HG03460 (cell line): ENCODE measurements around the gene RFX7.
A peak's percentile ranks its signal among the peaks of the same experiment; 100 is the strongest.

Experiments
- ATAC-seq: cut with Tn5 transposase; IDR thresholded peaks from one replicate; pipeline ENCODE4 v1.9.1; 2021; ENCODE audit not compliant: unreplicated experiment

The RFX7 gene

GRCh38 chr15:56244038-56244810, 545 bp upstream of the RFX7 start:
- no peak for ATAC-seq

DNA sequence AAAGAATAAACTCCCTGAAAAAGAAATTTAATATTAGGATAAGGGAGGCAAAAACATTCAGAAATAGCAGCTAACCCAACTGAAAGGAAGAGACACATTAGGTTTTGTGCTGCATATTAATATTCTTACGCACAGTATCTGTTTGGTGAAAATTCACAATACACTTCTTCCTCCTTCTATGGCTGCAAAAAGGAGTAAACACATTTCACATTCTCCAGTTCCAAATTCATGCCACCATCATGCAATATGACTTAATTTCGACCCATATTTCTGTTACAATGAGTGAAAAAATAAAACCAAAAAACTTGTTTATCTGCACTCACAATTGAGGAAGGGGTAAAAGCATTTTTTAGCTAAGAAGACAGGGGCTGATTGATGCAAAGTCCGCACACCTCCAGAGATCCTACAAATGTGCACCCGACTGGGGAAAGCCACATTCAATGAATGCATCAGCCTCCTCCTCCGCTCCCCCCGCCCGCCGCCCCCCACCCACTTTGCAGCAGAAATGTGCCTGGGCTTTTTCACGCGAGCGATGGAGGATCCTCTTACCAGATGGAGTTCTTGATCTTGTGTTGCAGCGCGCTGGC, 1.0 kb downstream of the RFX7 start:
- no peak for ATAC-seq

DNA sequence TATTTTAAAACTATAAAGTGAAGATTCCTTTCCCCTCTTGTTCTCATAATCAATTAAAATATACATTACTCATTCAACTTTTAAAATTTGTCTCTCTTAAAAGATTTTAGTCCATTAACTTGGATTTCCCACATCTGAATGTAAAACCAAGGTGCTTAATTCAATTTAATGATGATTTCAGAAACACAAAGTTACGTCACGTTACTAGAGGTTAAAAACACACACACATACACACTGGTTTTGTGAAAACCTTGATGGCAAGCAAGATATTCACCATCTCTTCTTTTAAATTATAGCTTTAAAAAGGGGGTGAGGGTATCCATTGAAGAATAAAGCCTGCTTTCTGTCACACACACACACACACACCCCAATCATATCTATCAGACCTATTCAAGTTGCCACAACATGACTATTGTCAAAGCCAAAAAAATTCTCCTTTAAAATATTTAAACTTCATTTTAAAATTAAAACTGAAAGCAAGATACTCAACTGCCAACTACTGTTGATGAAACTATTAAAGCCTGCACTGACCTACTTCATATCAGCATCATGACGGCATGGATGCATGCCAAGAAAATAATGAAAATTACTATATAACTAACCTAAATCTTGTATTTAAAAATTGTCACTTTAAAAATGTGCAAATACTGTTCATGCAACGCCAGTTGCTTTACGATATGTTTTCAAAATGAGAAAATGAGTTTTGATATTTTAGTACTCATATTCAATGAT, 2.1 kb downstream of the RFX7 start:
- ATAC-seq, result no peak

DNA sequence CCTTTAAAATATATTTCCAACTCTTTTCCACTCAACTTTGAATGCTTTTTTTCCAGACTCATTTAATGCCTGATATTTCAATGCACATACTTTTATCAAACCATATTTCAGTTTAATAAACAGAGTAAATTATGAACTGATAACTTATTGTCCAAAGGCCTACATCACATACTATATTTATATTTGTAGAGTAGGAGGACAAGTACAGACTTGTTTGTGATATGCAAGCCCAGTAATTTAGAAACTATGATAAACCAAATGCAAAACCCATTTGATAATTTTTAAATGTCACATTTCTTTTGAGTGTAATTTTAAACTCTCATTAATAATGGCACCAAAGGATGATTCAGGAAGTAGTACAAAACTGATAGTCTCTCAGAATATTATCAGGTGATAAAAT, 3.3 kb downstream of the RFX7 start:
- ATAC-seq, result no peak

GRCh38 chr15:56236197-56236596, 7.5 kb downstream of the RFX7 start:
- no peak for ATAC-seq

DNA sequence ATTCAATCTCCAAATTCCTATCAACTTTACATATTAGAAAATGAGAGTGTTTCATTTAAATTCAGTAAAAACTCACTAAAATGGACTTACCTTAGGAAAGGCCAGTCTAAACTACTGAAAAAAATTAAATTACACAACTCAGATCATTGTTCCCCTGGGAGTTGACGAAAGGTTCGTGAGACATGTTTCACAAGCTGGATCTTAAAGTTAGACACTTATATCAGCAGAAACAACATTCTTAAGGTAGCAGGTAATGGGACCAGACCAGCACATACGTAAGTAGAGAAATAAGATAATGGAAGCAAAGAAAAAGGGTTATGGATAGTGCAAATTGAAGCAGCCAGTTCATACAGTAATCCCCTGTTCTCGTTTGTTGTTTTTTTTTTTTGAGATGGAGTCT, 8.9 kb downstream of the RFX7 start:
- ATAC-seq, result no peak

GRCh38 chr15:56233549-56233948, 10.1 kb downstream of the RFX7 start:
- ATAC-seq, result no peak

GRCh38 chr15:56232058-56232457, 11.6 kb downstream of the RFX7 start:
- ATAC-seq, result no peak

DNA sequence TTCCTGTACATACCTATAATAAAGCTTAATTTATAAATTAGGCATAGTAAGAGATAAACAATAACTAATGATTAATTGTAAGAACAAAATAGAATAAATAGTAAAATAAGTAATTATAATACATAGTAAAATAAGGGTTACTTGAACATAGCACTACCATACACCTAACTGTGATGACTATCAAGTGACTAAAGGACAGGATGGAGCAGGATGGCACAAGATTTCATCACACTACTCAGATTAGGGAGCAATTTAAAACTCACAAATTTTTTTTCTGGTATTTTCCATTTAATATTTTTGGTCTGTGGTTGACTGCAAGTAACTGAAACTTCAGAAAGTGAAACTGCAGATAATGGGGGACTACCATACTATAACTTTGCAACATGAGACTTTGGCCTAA, 14.8 kb downstream of the RFX7 start:
- no peak for ATAC-seq

DNA sequence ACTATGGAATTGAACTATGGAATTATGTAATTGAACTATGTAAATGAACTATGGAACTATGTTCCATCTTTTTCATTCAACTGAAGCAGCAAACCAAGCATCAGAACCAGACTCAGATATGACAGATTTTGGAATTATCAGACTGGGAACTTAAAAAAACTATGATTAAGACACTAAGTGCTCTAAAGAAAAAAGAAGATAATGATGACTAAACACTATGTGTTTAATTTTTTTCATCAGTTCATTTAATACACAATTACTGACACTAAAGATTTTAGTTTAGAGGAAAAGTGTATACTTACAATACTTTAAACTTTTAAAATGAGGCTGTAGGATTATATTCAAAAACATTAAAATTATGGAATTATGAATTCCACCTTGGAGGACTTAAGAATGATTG, 15.3 kb downstream of the RFX7 start:
- ATAC-seq, result no peak

DNA sequence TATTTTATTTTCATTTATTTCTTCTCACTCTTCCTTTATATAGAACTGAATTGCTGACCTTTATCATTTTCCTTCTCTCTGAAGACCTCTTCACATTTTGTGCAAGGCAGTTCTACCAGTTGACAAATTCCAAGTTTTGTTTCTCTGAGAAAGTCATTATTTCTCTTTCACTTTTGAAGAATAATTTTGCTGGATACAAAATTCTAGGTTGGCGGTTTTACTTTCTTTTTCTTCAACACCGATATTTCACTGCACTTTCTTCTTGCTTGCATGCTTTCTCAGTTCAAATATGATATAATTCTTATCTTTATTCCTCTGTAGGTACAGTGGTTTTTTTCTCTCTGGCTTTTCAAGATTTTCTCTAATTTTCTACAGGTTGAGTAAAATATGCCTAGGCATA, 15.9 kb downstream of the RFX7 start:
- ATAC-seq, result no peak

- ATAC-seq, result no peak
These were observed 16.4 kb downstream of the RFX7 start for GRCh38 chr15:56227306-56227705.

DNA sequence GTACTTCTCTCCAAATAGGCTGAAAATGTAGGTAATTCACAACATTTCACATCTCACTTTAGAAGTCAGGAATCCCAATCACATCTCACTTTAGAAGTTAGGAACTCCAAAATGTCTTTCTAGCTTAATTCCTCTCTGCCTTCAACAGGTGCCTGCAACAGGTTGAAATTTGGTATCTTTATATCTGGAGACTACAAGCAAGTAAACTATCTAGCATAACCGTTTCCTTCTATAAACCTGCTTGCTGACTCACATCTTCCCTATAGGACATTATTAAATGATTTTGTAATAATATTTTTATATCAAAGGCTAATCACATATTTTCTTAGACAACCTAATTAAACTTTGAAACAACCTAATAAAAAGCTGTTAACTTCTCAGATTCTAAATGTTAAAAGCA, 18.2 kb downstream of the RFX7 start:
- ATAC-seq, result no peak

DNA sequence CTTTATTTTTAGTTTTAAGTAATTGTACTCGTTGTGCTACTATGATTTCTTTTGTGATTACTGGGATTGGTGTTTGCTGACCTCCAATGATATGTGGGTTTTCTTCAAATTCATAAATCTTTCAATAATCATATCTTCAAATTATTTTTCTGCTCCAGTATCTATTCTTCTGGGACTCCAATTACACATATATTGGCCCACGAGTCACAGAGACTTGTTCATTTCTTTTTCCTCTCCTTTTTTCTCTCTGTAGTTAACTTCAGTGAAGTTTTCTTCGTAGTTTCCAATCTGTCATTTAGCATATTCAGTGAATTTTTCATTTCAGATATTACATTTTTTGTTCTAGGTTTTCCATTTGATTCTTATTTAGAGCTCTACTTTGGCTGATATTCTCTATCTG, 21.4 kb downstream of the RFX7 start:
- no peak for ATAC-seq

GRCh38 chr15:56217341-56217740, 26.3 kb downstream of the RFX7 start:
- no peak for ATAC-seq

- no peak for ATAC-seq
These were observed 27.9 kb downstream of the RFX7 start for GRCh38 chr15:56215769-56216168.

GRCh38 chr15:56211960-56212550, 31.6 kb downstream of the RFX7 start:
- no peak for ATAC-seq

DNA sequence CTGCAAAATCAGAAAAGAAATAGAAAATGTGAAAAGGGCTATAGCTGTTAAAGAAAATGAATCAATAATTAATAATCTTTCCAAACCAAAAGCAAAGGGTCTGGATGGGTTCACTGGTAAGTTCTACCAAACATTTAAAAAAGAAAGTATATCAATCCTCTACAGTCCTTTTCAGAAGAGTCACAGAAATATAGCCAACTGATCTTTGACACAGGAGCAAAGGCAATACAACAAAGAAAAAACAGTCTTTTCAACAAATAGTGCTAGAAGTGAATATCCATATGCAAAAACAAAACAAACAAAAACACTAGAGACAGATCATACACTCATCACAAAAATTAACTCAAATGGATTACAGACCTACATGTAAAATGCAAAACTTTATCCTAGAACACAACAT, 32.6 kb downstream of the RFX7 start:
- no peak for ATAC-seq

DNA sequence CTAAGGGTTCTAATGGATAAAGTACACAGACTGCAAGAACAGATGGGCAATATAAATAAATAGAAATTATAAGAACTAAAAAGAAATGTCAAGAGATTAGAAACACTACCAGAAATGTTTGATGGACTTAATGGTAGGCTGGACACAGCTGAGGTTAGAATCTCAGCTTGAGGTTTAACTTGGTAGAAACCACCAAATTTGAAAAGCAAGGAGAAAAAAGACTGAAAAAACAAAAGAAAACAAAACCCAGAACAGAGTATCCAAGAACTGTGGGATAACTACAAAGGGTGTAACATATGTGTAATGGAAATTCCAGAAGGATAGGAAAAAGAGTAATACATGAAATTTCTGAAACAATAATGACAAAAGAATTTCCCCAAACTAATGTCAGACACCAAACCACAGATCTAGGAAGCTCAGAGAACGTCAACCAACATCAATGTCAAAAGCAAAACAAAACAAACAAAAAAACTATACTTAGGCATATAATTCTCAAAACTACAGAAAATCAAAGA, 35.0 kb downstream of the RFX7 start:
- no peak for ATAC-seq

DNA sequence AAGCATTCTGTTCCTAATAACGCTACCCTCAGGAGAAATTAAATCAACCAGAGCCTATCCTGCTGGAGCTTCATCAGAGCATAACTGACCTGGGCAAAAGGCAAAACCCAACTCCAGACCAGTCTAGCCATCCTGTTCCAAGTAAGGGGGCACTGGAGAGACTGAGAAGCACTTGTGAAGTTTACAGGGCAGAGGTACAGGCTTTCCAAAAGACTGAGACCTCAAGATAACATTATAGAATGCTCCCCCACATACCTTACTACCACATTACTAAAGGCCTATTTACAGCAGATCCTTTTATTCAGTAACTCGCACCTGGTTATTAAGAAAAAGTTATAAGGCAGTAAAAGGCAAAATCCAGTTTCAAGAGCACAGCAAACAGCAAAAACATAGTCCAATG, 35.5 kb downstream of the RFX7 start:
- no peak for ATAC-seq

GRCh38 chr15:56207711-56208110, 36.0 kb downstream of the RFX7 start:
- ATAC-seq, result peak; percentile 42

DNA sequence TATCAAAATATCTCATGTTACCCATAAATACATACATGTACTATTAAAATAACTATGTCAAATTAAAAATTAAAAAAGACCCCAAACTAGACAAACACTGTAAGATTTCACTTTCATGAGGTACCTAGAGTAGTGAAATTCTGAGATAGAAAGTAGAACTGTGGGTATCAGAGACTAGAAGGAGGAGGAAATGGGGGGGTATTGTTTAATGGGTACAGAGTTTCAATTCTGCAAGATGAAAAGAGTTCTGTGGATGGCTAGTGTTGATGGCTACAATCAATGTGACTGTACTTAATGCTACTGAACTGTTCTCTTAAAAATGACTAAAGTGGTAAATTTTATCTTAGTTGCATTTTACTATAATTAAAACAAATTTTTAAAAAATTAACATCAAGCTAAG, 36.6 kb downstream of the RFX7 start:
- ATAC-seq, result peak; percentile 80
